ENCODE results near the gene SCFD2.

- no peak for TF ChIP-seq CTCF (IDR thresholded peaks at IDR 0.05; ENCODE audit: low read depth, low read length)
- no peak for TF ChIP-seq EZH2phosphoT487 (IDR thresholded peaks at IDR 0.05; ENCODE audit: low read depth)
Measured at GRCh38 chr4:52894443-52894842, 471.4 kb downstream of the SCFD2 start.
